VCaP (cell line): ENCODE results near the gene USH2A.

Source experiments
- H3K27ac ChIP-seq: fragments of 450-650 bp; 2 replicates; pipeline ENCODE4 v1.5.1; 2017
- CTCF ChIP-seq: fragments of 450-650 bp; conservative IDR thresholded peaks from 2 replicates; pipeline ENCODE4 v1.5.1; 2017; ENCODE audit warnings: mild to moderate bottlenecking, moderate library complexity

USH2A gene

DNA sequence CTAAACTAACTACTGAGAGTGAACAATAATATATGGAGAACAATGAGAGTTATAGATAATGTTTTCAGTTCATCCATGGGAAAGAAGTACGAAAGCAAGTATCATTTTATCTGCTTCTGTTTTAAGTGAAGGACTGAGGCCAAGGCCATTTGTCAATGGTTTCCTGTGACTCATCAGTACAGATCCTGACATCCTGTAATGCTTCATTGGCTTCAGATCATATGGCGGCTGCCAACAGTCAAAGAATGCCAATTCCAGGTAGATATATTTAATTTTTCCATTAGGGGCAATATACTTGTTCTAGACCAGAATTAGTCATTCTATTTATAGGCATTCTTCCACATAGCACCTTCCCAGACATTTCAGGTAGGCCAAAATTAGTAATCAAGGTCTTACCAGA, 97.3 kb downstream of the USH2A start:
- no peak overlapping the region for H3K27ac ChIP-seq
- no peak for TF ChIP-seq CTCF

GRCh38 chr1:216325336-216325735, 97.9 kb downstream of the USH2A start:
- TF ChIP-seq CTCF = no peak

DNA sequence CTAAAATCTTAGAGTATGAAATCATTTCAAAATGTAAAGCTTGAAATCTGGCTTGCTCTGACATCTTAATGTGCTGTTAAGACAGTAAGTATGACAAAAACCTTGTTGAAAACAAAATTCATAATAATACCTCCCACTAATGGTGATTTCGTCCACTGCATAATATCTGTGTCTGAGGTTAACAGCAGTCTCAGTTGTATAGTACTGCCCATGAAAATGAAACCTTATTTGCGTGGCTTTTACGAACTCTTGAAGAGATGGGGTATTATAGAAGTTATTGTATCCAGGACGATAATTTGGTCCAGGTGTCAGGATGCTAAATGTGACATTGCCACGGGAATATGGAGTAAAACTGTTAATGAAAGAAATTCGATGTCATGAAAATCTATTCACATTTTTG, 99.9 kb downstream of the USH2A start:
- no peak for TF ChIP-seq CTCF
- no peak overlapping the region for H3K27ac ChIP-seq

More at GRCh38 chr1:216325336-216325735, 97.9 kb downstream of the USH2A start:
- no peak overlapping the region for H3K27ac ChIP-seq

DNA sequence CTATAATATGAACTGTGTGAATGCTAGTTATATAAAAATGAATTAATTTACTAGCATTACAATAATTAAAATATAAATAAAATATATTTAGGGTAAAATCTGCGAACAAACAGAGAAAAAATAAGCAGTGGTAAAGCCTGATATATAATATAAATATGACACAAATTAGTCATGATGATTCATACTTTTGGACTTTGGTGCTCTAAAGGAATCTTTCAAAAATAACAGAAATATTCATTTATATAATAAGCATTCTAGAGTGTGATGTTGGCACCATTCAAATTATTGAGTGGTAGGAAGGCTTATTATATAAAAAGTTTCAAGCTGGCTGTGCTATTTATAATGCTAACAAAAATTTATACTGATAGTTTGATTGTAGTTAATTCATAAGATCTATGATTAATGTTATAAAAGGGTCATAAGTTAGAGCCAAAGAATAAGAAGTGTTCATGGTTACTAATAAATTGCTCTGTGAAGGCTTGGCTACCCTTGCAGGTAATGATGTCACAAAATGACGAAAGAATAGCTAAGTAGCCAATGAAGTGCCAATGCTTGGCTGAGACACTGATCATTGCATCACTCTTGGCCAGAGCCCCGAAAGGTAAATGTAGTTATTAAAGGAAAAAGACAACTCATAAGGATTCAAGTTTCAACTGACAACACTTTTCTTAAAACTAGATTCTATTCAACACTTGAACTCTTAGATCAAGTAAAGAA, 108.7 kb downstream of the USH2A start:
- TF ChIP-seq CTCF = no peak

DNA sequence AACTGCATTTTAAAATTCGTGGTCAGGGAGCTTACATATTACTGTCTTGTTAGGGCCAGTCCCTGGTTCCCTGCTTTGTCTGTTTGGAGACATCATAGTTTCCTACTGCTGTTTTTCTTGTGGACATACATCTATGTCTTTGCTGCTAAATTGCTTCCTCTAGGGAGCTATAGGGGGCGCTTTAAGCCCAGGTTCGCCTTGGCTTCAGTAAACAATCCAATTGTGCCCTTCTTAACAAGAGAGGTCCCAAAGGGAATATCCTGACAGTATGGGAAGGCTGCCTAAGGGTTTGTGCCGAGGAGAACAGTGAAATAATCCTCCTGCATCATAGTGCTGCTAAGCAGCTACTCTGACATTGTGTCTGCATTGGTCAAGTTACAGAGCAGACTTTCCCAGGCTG, 112.5 kb downstream of the USH2A start:
- H3K27ac ChIP-seq = no peak overlapping the region
- peak; percentile 35 for TF ChIP-seq CTCF

More for the DNA sequence above, 108.7 kb downstream of the USH2A start:
- H3K27ac ChIP-seq = no peak overlapping the region

DNA sequence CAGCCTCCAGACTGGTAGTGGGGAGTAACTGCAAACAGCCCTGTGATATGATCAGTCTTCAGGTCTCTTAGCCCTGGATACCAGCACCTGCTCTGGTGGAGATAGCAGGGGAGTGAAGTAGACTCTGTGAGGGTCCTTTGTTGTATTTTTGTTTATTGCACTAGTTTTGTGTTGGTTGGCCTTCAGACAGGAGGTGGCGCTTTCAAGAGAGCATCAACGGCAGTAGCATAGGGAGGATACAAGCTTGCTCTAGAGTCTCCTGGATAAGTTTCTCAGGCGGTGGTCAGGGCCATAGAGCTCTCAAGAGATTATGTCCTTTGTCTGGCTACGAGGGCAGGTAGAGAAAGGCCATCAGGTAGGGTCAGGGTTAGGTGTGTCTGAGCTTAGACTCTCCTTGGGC, 116.4 kb downstream of the USH2A start:
- no peak overlapping the region for H3K27ac ChIP-seq
- TF ChIP-seq CTCF = no peak

DNA sequence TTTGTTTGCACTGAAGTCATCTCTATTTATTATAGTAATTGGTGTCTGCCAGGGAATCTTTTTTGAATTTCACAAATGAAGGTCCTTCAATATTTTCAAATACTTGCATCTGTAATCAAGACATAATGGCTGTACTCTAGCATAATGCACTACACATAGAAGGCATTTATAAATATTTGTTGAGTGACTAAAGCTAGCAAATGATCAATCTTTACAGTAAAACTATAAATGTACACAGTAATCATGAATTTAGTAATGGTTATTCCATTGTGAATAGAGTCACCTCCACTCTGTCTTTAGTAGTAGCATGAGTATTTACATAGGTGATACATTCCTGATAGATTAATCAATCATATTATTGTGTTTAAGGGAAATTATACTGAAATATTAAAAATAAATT, 119.6 kb downstream of the USH2A start:
- no peak for TF ChIP-seq CTCF
- no peak overlapping the region for H3K27ac ChIP-seq
